Keratinocyte (primary cell): ENCODE data around the gene AGR2. TPM values are rescaled to one million over a fixed set of nuclear protein-coding genes. Genes with fewer than 3 reads are reported as not detected.

ENCODE experiments used
- DNase-seq: peaks from one replicate; pipeline ENCODE4 v3.0.0-alpha.2; 2011; ENCODE audit warnings: low read depth, missing footprints, low spot score
- FAIRE-seq: peaks from 2 replicates; lab custom pipeline; 2011; peaks lifted over from hg19 to GRCh38; lab: Jason Lieb, UNC
- H2AFZ ChIP-seq: 2 replicates; pipeline ENCODE4 v1.6.0; 2012; ENCODE audit warnings: low read length, control low read depth, inconsistent platforms; ENCODE audit not compliant: control insufficient read depth
- H3K27ac ChIP-seq: 2 replicates; pipeline ENCODE4 v1.5.1; 2011; ENCODE audit warnings: low read length; ENCODE audit not compliant: control insufficient read depth, insufficient read depth
- H3K27me3 ChIP-seq: 3 replicates; pipeline ENCODE4 v1.6.0; 2011; ENCODE audit warnings: low read length; ENCODE audit not compliant: control insufficient read depth, insufficient read depth; ENCODE audit errors: extremely low read depth
- H3K36me3 ChIP-seq, 2 experiments: 2 replicates in 1 of 2; 3 replicates in 1 of 2; pipeline ENCODE4 v1.5.1; 2011; ENCODE audit warnings: low read length in 2 of 2, mild to moderate bottlenecking in 1 of 2; ENCODE audit not compliant: control insufficient read depth in 2 of 2, insufficient read depth in 2 of 2; ENCODE audit errors: extremely low read depth in 1 of 2
- H3K4me1 ChIP-seq: 3 replicates; pipeline ENCODE4 v1.5.1; 2011; ENCODE audit warnings: low read length; ENCODE audit not compliant: control insufficient read depth, insufficient read depth; ENCODE audit errors: extremely low read depth
- H3K4me2 ChIP-seq: 3 replicates; pipeline ENCODE4 v1.6.0; 2011; ENCODE audit warnings: low read depth, low read length; ENCODE audit not compliant: control insufficient read depth, insufficient read depth; ENCODE audit errors: extremely low read depth
- H3K4me3 ChIP-seq, 3 experiments: fragments of 200-600 bp in 1 of 3; sonication (generic) in 1 of 3; 2 replicates in 2 of 3; 3 replicates in 1 of 3; pipeline ENCODE4 v1.5.1; 2011 to 2016; ENCODE audit warnings: low read length in 3 of 3, mild to moderate bottlenecking in 3 of 3, control low read depth in 2 of 3, inconsistent platforms in 1 of 3, low read depth in 1 of 3, mixed read lengths in 1 of 3, mixed run types in 1 of 3, moderate library complexity in 1 of 3; ENCODE audit not compliant: control insufficient read depth in 2 of 3, insufficient read depth in 2 of 3; ENCODE audit errors: extremely low read depth in 1 of 3
- H3K79me2 ChIP-seq: 2 replicates; pipeline ENCODE4 v1.6.0; 2012; ENCODE audit warnings: low read length; ENCODE audit not compliant: control insufficient read depth, insufficient read depth
- H3K9ac ChIP-seq: 3 replicates; pipeline ENCODE4 v1.6.0; 2011; ENCODE audit warnings: low read length; ENCODE audit not compliant: control insufficient read depth, insufficient read depth; ENCODE audit errors: extremely low read depth
- H3K9me1 ChIP-seq: 3 replicates; pipeline ENCODE4 v1.6.0; 2011; ENCODE audit warnings: low read length; ENCODE audit not compliant: control insufficient read depth, insufficient read depth; ENCODE audit errors: extremely low read depth
- H3K9me3 ChIP-seq: 2 replicates; pipeline ENCODE4 v1.5.1; 2012; ENCODE audit warnings: low read depth, low read length; ENCODE audit not compliant: control insufficient read depth
- H4K20me1 ChIP-seq: 3 replicates; pipeline ENCODE4 v1.6.0; 2011; ENCODE audit warnings: low read length; ENCODE audit not compliant: control insufficient read depth, insufficient read depth; ENCODE audit errors: extremely low read depth
- CTCF ChIP-seq, 3 experiments: IDR thresholded peaks in 1 of 3; conservative IDR thresholded peaks in 1 of 3; optimal IDR thresholded peaks in 1 of 3; 2 replicates in 2 of 3; 3 replicates in 1 of 3; pipeline versions ENCODE3 to v1.5.1; 2011; ENCODE audit warnings: low read length in 3 of 3, mild to moderate bottlenecking in 3 of 3, moderate library complexity in 2 of 3, control low read depth in 1 of 3, inconsistent platforms in 1 of 3; ENCODE audit not compliant: insufficient read depth in 2 of 3; ENCODE audit errors: extremely low read depth in 1 of 3
- EZH2 ChIP-seq: IDR thresholded peaks from one replicate; pipeline ENCODE4 v1.6.1; 2012; ENCODE audit warnings: inconsistent platforms, mild to moderate bottlenecking, low read length, moderate library complexity
- dilution Hi-C: fragments of 300-500 bp; cut with MboI; formaldehyde crosslinking; loops from one replicate; pipeline ENCODE4 v1.7.0; 2020; ENCODE audit warnings: low sequenced_read_pairs; ENCODE audit not compliant: extremely low pct_ligation_motif_present
- polyA plus RNA-seq, 5 experiments: library from polyadenylated mRNA; depleted of rRNA in 3 of 5; stranded (reverse) in 3 of 5; stranded (forward) in 1 of 5; unstranded in 1 of 5; fragments of >200 nt; gene quantifications; 1 replicate in 1 of 5; 2 replicates in 3 of 5; 3 replicates in 1 of 5; pipeline versions ENCODE4 v1.2.1 to v1.2.3, GENCODE V29; 2011 to 2012; ENCODE audit warnings: missing spikeins in 2 of 5, low read depth in 1 of 5, low replicate concordance in 1 of 5

AGR2 gene
- polyA plus RNA-seq, 1 donor (not counting 4 experiments of a cell fraction or from before 2014, with no cell fraction given): 2.3 TPM

- Histone ChIP-seq H3K79me2 (no peaks in the 10 kb centered on the region), H2AFZ (no peak overlapping the region), H3K4me1 (no peaks in the 10 kb centered on the region), H3K36me3 (no peaks in the 10 kb centered on the region), H3K4me3 (no peak overlapping the region), H3K9me3 (no peaks in the 10 kb centered on the region), H3K27me3 (no peaks in the 10 kb centered on the region), H4K20me1 (no peaks in the 10 kb centered on the region), H3K4me2 (no peak overlapping the region), H3K27ac (no peak overlapping the region), H3K9ac (no peak overlapping the region), H3K9me1 (no peaks in the 10 kb centered on the region)
- DNase-seq (no peak), FAIRE-seq (no peak)
- TF ChIP-seq CTCF (optimal IDR thresholded peaks at IDR 0.05 in 1 of 3, IDR thresholded peaks at IDR 0.05 in 1 of 3, conservative IDR thresholded peaks at IDR 0.05 in 1 of 3; ENCODE audit: extremely low read depth in 1 of 3, insufficient read depth in 2 of 3, low read length in 3 of 3) (no peak), EZH2 (no peak)
- dilution Hi-C loops: no loop called here
These were observed 13.7 kb downstream of the AGR2 start for GRCh38 chr7:16791071-16791470.

- Histone ChIP-seq H2AFZ (no peak overlapping the region), H3K4me1 (no peaks in the 10 kb centered on the region), H3K4me3 (no peak overlapping the region), H3K27me3 (no peaks in the 10 kb centered on the region), H3K36me3 (no peaks in the 10 kb centered on the region), H3K9me1 (no peaks in the 10 kb centered on the region), H3K4me2 (no peak overlapping the region), H3K9ac (no peak overlapping the region), H3K79me2 (no peaks in the 10 kb centered on the region), H4K20me1 (no peaks in the 10 kb centered on the region), H3K9me3 (no peaks in the 10 kb centered on the region), H3K27ac (no peak overlapping the region)
- DNase-seq (no peak), FAIRE-seq (no peak)
- TF ChIP-seq EZH2 (no peak), CTCF (optimal IDR thresholded peaks at IDR 0.05 in 1 of 3, IDR thresholded peaks at IDR 0.05 in 1 of 3, conservative IDR thresholded peaks at IDR 0.05 in 1 of 3; ENCODE audit: extremely low read depth in 1 of 3, insufficient read depth in 2 of 3, low read length in 3 of 3) (no peak)
- dilution Hi-C loops: no loop called here
These were observed 17.7 kb downstream of the AGR2 start for GRCh38 chr7:16787127-16787526.
